PC-3 (cell line): ENCODE results near the gene LAGE3.

ENCODE experiments used
- CTCF ChIP-seq: fragments of 300-600 bp; sonication (generic); conservative IDR thresholded peaks from 2 replicates; pipeline ENCODE4 v1.5.1; 2017; ENCODE audit warnings: antibody characterized with exemption, low read depth, mild to moderate bottlenecking, low read length
- EZH2 ChIP-seq: fragments of 300-600 bp; sonication (generic); IDR thresholded peaks from one replicate; pipeline ENCODE4 v1.6.1; 2017; ENCODE audit warnings: antibody characterized with exemption, mild to moderate bottlenecking, low read length; ENCODE audit not compliant: unreplicated experiment
- EZH2phosphoT487 ChIP-seq: fragments of 300-600 bp; sonication (generic); IDR thresholded peaks from 2 replicates; pipeline ENCODE4 v1.6.1; 2018; ENCODE audit warnings: mild to moderate bottlenecking, antibody characterized with exemption, low read length, borderline replicate concordance

GRCh38 chrX:154526901-154527675, 48.0 kb upstream of the LAGE3 start:
- TF ChIP-seq EZH2 (no peak), EZH2phosphoT487 (no peak), CTCF (peak; percentile 62)
